A549 (cell line): ENCODE measurements around the gene RORC.

Experiments
- JUNB ChIP-seq: fragments of >200 bp; sonication (Bioruptor Twin); formaldehyde crosslinking; IDR thresholded peaks from 2 replicates; pipeline ENCODE4 v1.6.1; 2016
- KDM5A ChIP-seq: fragments of 200-600 bp; sonication (generic); IDR thresholded peaks from 2 replicates; pipeline ENCODE4 v1.6.1; 2016; ENCODE audit warnings: antibody characterized with exemption, mild to moderate bottlenecking
- MAFK ChIP-seq: fragments of 450-650 bp; IDR thresholded peaks from 2 replicates; pipeline ENCODE4 v1.6.1; 2014; ENCODE audit not compliant: partially characterized antibody
- PBX3 ChIP-seq: IDR thresholded peaks from 2 replicates; pipeline ENCODE4 v1.6.1; 2012
- POLR2A ChIP-seq: IDR thresholded peaks from 2 replicates; pipeline ENCODE4 v1.6.1; 2012; ENCODE audit warnings: mild to moderate bottlenecking, low read length
- RCOR1 ChIP-seq: fragments of 150-350 bp; IDR thresholded peaks from 2 replicates; pipeline ENCODE4 v1.6.1; 2014; ENCODE audit warnings: antibody characterized with exemption, low read length, low read depth
- RNF2 ChIP-seq: fragments of 200-600 bp; sonication (generic); IDR thresholded peaks from 2 replicates; pipeline ENCODE4 v1.6.1; 2016; ENCODE audit warnings: low read depth, mild to moderate bottlenecking, antibody characterized with exemption, moderate library complexity, borderline replicate concordance
- TF ChIP-seq, protein P1 (sequence below): fragments of >200 bp; sonication (Bioruptor Twin); formaldehyde crosslinking; IDR thresholded peaks from 3 replicates; pipeline ENCODE4 v1.5.1; 2016
- TF ChIP-seq, protein P2 (sequence below): fragments of 200-600 bp; sonication (generic); IDR thresholded peaks from 2 replicates; pipeline ENCODE4 v1.6.1; 2016; ENCODE audit warnings: antibody characterized with exemption, mild to moderate bottlenecking, moderate library complexity

DNA sequence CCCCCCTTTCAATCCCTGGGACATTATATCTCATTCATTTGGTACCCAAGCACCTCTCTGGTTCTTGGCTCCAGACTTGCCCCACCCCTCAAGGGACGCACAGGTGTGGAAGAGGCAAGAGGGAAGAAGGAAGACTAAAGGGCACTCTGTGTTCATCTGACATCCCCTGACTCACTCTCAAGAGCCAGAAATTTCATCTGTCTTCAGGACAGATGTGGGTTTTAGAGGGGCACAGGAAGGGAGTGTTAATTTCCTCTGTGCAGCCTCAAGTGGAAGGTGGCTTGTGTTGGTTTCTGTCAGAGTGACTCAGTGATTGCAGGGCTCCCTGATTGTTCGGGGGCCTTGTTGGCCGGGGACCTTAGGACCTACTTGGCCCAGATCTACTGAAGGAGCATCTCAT is 5.6 kb upstream of the RORC start:
- TF ChIP-seq RNF2 (no peak), JUNB (no peak), PBX3 (no peak), KDM5A (no peak), POLR2A (no peak), RCOR1 (no peak), MAFK (no peak)
- TF ChIP-seq, protein P1, sequence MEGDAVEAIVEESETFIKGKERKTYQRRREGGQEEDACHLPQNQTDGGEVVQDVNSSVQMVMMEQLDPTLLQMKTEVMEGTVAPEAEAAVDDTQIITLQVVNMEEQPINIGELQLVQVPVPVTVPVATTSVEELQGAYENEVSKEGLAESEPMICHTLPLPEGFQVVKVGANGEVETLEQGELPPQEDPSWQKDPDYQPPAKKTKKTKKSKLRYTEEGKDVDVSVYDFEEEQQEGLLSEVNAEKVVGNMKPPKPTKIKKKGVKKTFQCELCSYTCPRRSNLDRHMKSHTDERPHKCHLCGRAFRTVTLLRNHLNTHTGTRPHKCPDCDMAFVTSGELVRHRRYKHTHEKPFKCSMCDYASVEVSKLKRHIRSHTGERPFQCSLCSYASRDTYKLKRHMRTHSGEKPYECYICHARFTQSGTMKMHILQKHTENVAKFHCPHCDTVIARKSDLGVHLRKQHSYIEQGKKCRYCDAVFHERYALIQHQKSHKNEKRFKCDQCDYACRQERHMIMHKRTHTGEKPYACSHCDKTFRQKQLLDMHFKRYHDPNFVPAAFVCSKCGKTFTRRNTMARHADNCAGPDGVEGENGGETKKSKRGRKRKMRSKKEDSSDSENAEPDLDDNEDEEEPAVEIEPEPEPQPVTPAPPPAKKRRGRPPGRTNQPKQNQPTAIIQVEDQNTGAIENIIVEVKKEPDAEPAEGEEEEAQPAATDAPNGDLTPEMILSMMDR = no peak
- TF ChIP-seq, protein P2, sequence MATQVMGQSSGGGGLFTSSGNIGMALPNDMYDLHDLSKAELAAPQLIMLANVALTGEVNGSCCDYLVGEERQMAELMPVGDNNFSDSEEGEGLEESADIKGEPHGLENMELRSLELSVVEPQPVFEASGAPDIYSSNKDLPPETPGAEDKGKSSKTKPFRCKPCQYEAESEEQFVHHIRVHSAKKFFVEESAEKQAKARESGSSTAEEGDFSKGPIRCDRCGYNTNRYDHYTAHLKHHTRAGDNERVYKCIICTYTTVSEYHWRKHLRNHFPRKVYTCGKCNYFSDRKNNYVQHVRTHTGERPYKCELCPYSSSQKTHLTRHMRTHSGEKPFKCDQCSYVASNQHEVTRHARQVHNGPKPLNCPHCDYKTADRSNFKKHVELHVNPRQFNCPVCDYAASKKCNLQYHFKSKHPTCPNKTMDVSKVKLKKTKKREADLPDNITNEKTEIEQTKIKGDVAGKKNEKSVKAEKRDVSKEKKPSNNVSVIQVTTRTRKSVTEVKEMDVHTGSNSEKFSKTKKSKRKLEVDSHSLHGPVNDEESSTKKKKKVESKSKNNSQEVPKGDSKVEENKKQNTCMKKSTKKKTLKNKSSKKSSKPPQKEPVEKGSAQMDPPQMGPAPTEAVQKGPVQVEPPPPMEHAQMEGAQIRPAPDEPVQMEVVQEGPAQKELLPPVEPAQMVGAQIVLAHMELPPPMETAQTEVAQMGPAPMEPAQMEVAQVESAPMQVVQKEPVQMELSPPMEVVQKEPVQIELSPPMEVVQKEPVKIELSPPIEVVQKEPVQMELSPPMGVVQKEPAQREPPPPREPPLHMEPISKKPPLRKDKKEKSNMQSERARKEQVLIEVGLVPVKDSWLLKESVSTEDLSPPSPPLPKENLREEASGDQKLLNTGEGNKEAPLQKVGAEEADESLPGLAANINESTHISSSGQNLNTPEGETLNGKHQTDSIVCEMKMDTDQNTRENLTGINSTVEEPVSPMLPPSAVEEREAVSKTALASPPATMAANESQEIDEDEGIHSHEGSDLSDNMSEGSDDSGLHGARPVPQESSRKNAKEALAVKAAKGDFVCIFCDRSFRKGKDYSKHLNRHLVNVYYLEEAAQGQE = no peak
